Fibroblast of lung (primary cell): ENCODE data around the gene REEP5.

Experiments used
- EZH2 ChIP-seq: IDR thresholded peaks from 2 replicates; pipeline ENCODE4 v1.5.1; 2012; ENCODE audit warnings: low read length, control low read depth, mild to moderate bottlenecking; ENCODE audit errors: missing control alignments
- TF ChIP-seq, protein P1 (sequence below), 2 donors: IDR thresholded peaks in 1 of 2; conservative IDR thresholded peaks in 1 of 2; 1 replicate in 1 of 2; 2 replicates in 1 of 2; pipeline ENCODE4 v1.5.1; 2011 to 2012; ENCODE audit warnings: low read length in 2 of 2, control low read depth in 1 of 2, inconsistent platforms in 1 of 2, low read depth in 1 of 2, mild to moderate bottlenecking in 1 of 2

DNA sequence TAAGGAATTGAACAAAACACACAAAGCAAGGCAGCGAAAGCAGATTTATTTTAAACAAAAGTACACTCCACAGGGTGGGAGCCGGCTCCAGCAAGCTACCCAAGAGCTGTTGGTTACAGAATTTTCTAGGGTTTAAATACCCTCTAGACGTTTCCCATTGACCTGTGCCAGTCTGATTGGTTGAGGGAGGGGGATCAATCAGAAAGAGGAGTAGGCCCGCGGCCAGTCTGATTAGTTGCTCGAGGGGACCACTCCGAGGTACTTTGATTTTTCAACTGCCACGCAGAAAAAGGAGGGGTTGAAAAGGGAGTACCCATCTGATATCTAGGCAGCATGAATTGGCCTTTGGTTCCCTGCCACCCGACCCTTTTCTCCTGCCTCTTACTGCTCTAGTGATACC is 59.9 kb downstream of the REEP5 start:
- TF ChIP-seq, protein P1, sequence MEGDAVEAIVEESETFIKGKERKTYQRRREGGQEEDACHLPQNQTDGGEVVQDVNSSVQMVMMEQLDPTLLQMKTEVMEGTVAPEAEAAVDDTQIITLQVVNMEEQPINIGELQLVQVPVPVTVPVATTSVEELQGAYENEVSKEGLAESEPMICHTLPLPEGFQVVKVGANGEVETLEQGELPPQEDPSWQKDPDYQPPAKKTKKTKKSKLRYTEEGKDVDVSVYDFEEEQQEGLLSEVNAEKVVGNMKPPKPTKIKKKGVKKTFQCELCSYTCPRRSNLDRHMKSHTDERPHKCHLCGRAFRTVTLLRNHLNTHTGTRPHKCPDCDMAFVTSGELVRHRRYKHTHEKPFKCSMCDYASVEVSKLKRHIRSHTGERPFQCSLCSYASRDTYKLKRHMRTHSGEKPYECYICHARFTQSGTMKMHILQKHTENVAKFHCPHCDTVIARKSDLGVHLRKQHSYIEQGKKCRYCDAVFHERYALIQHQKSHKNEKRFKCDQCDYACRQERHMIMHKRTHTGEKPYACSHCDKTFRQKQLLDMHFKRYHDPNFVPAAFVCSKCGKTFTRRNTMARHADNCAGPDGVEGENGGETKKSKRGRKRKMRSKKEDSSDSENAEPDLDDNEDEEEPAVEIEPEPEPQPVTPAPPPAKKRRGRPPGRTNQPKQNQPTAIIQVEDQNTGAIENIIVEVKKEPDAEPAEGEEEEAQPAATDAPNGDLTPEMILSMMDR (conservative IDR thresholded peaks at IDR 0.05 in 1 of 2, IDR thresholded peaks at IDR 0.05 in 1 of 2; ENCODE audit: low read depth in 1 of 2, low read length in 2 of 2), result no peak
- no peak for TF ChIP-seq EZH2
